PC-9 (cell line): ENCODE measurements around the gene PEAK1. TPM values are rescaled to one million over a fixed set of nuclear protein-coding genes. Genes with fewer than 3 reads are reported as not detected.

Source experiments
- BruUV-seq: library from RNA; stranded (reverse); fragments of 400-500 nt; replicated peaks from 2 replicates; lab custom pipeline; 2021; lab: Mats Ljungman, UMichigan
- CTCF ChIA-PET: fragments of 300-600 bp; sonication (Branson Sonifier 250); formaldehyde crosslinking; loops from one replicate; lab custom pipeline; 2022; ENCODE audit warnings: antibody characterized with exemption; lab: Charles Lee
- POLR2A ChIA-PET: fragments of 300-600 bp; sonication (Branson Sonifier 250); formaldehyde crosslinking; loops from one replicate; lab custom pipeline; 2022; ENCODE audit warnings: antibody characterized with exemption; ENCODE audit not compliant: unreplicated experiment; lab: Charles Lee
- DNase-seq, 2 experiments: peaks; one replicate each; pipeline versions ENCODE4 v3.0.0 to v3.0.0-alpha.2; 2015 to 2022; ENCODE audit warnings: mixed read lengths in 1 of 2
- H2AFZ ChIP-seq: fragments of 200-600 bp; sonication (generic); 2 replicates; pipeline ENCODE4 v1.8.1; 2017; ENCODE audit warnings: antibody characterized with exemption
- H3F3A ChIP-seq: fragments of 200-600 bp; sonication (generic); 2 replicates; pipeline ENCODE4 v1.8.1; 2017; ENCODE audit warnings: antibody characterized with exemption, mild to moderate bottlenecking, low read depth; ENCODE audit not compliant: insufficient read depth
- H3K27ac ChIP-seq: fragments of 200-600 bp; sonication (generic); 2 replicates; pipeline ENCODE4 v1.6.1; 2016; ENCODE audit warnings: mixed run types
- H3K27me3 ChIP-seq: fragments of 200-600 bp; sonication (generic); 2 replicates; pipeline ENCODE4 v1.6.1; 2016; ENCODE audit warnings: low read depth, mixed run types; ENCODE audit not compliant: insufficient read depth
- H3K36me3 ChIP-seq: fragments of 200-600 bp; sonication (generic); 2 replicates; pipeline ENCODE4 v1.6.1; 2016; ENCODE audit warnings: low read depth, mixed run types
- H3K4me1 ChIP-seq: fragments of 200-600 bp; sonication (generic); replicated peaks from 2 replicates; pipeline ENCODE4 v1.6.1; 2016; ENCODE audit warnings: mixed run types; ENCODE audit not compliant: insufficient read depth
- H3K4me2 ChIP-seq: fragments of 200-600 bp; sonication (generic); 2 replicates; pipeline ENCODE4 v1.6.1; 2017; ENCODE audit warnings: mixed run types
- H3K4me3 ChIP-seq: fragments of 200-600 bp; sonication (generic); 2 replicates; pipeline ENCODE4 v1.6.1; 2016; ENCODE audit warnings: mixed run types
- H3K79me2 ChIP-seq: fragments of 200-600 bp; sonication (generic); 2 replicates; pipeline ENCODE4 v1.6.1; 2017; ENCODE audit warnings: low read depth, mixed run types
- H3K9me2 ChIP-seq: fragments of 200-600 bp; sonication (generic); 2 replicates; pipeline ENCODE4 v1.8.1; 2017; ENCODE audit warnings: mild to moderate bottlenecking; ENCODE audit not compliant: insufficient read depth
- H3K9me3 ChIP-seq: fragments of 200-600 bp; sonication (generic); 2 replicates; pipeline ENCODE4 v1.8.1; 2016; ENCODE audit warnings: low read depth; ENCODE audit not compliant: insufficient read depth
- H4K20me1 ChIP-seq: fragments of 200-600 bp; sonication (generic); 2 replicates; pipeline ENCODE4 v1.8.1; 2017; ENCODE audit not compliant: insufficient read depth
- CTCF ChIP-seq: fragments of 200-600 bp; sonication (generic); conservative IDR thresholded peaks from 2 replicates; pipeline ENCODE4 v1.6.1; 2017; ENCODE audit warnings: mixed run types, antibody characterized with exemption, mild to moderate bottlenecking, moderate library complexity
- EZH2 ChIP-seq: fragments of 200-600 bp; sonication (generic); IDR thresholded peaks from 2 replicates; pipeline ENCODE4 v1.8.0; 2017; ENCODE audit warnings: antibody characterized with exemption, low read depth
- intact Hi-C: fragments of 100-400 bp; cut with micrococcal nuclease; formaldehyde crosslinking; loops from one replicate; pipeline ENCODE4 v1.10.0; 2022; ENCODE audit not compliant: unreplicated experiment
- total RNA-seq: library from RNA; stranded (reverse); gene quantifications from 2 replicates; pipeline ENCODE4 v1.2.3, GENCODE V29; 2021

The PEAK1 gene
- total RNA-seq, 1 experiment from 2014 or later: 20.7 TPM

- no TSS peak for BruUV-seq
- Histone ChIP-seq H3K4me1 (no peaks in the 10 kb centered on the region), H3K27me3 (no peaks in the 10 kb centered on the region), H3K4me3 (no peak overlapping the region), H2AFZ (no peak overlapping the region), H3F3A (no peaks in the 10 kb centered on the region), H3K27ac (no peak overlapping the region), H4K20me1 (no peaks in the 10 kb centered on the region), H3K9me2 (no peaks in the 10 kb centered on the region), H3K4me2 (no peak overlapping the region), H3K9me3 (no peaks in the 10 kb centered on the region), H3K36me3 (no peaks in the 10 kb centered on the region), H3K79me2 (no peaks in the 10 kb centered on the region)
- POLR2A ChIA-PET: no interaction called here
- CTCF ChIA-PET: no interaction called here
- no peak for TF ChIP-seq EZH2
- no peak for TF ChIP-seq CTCF
- no peak for DNase-seq
- intact Hi-C loops: no loop called here
These were observed 322.6 kb downstream of the PEAK1 start for GRCh38 chr15:77097248-77097721.

GRCh38 chr15:77096541-77096940 lies 323.4 kb downstream of the PEAK1 start:
- Histone ChIP-seq H3K36me3 (no peaks in the 10 kb centered on the region), H4K20me1 (no peaks in the 10 kb centered on the region), H3K4me3 (no peak overlapping the region), H3K4me2 (no peak overlapping the region), H2AFZ (no peak overlapping the region), H3K79me2 (no peaks in the 10 kb centered on the region), H3K27me3 (no peaks in the 10 kb centered on the region), H3K9me3 (no peaks in the 10 kb centered on the region), H3F3A (no peaks in the 10 kb centered on the region), H3K9me2 (no peaks in the 10 kb centered on the region), H3K27ac (no peak overlapping the region), H3K4me1 (no peaks in the 10 kb centered on the region)
- no peak for DNase-seq
- intact Hi-C loops: no loop called here
- BruUV-seq: no TSS peak
- POLR2A ChIA-PET: no interaction called here
- no peak for TF ChIP-seq CTCF
- CTCF ChIA-PET: no interaction called here

- H3K9me2 ChIP-seq: no peaks in the 10 kb centered on the region
- no peaks in the 10 kb centered on the region for H4K20me1 ChIP-seq
- H3K27ac ChIP-seq: no peak overlapping the region
- no peaks in the 10 kb centered on the region for H3K27me3 ChIP-seq
- H3K9me3 ChIP-seq: no peaks in the 10 kb centered on the region
- CTCF ChIA-PET: no interaction called here
- POLR2A ChIA-PET: no interaction called here
- H3K79me2 ChIP-seq: no peaks in the 10 kb centered on the region
- H3K4me3 ChIP-seq: no peak overlapping the region
- H3K4me2 ChIP-seq: no peak overlapping the region
- BruUV-seq: no TSS peak
- no peak for DNase-seq
- no peaks in the 10 kb centered on the region for H3K36me3 ChIP-seq
- H2AFZ ChIP-seq: no peak overlapping the region
- intact Hi-C loops: no loop called here
- TF ChIP-seq EZH2 (no peak), CTCF (no peak)
- no peaks in the 10 kb centered on the region for H3K4me1 ChIP-seq
- H3F3A ChIP-seq: no peaks in the 10 kb centered on the region
These were observed 323.8 kb downstream of the PEAK1 start for GRCh38 chr15:77096138-77096537.
